T-cell (primary cell): Measurements from ENCODE around the gene SYAP1. TPM values are rescaled to one million over a fixed set of nuclear protein-coding genes. Genes with fewer than 3 reads are reported as not detected.

Source experiments
- ATAC-seq, 4 experiments: fragments of 200-7000 bp in 3 of 4; fragments of 150-1000 bp in 1 of 4; cut with Tn5 transposase; replicated peaks in 1 of 4; 1 replicate in 3 of 4; 2 replicates in 1 of 4; pipeline ENCODE4 v1.10.0; 2021; ENCODE audit warnings: moderate library complexity in 3 of 4, mild to moderate bottlenecking in 2 of 4, moderate number of reproducible peaks in 1 of 4
- CTCF ChIA-PET, 2 donors: fragments of 300-600 bp; sonication (Branson Sonifier 250); formaldehyde crosslinking; loops; one replicate each; lab custom pipeline; 2022; ENCODE audit warnings: antibody characterized with exemption in 2 of 2; lab: Charles Lee
- POLR2A ChIA-PET, 2 donors: fragments of 300-600 bp; sonication (Branson Sonifier 250); formaldehyde crosslinking; loops; one replicate each; lab custom pipeline; 2022; ENCODE audit warnings: antibody characterized with exemption in 2 of 2; lab: Charles Lee
- DNase-seq, 35 experiments: peaks; one replicate each; pipeline versions ENCODE4 v3.0.0 to v3.0.0-alpha.2; 2013 to 2023
- H3K27ac ChIP-seq: one replicate; pipeline ENCODE4 v1.5.1; 2013; ENCODE audit warnings: low read length
- H3K27me3 ChIP-seq, 2 experiments: replicated peaks in 1 of 2; 1 replicate in 1 of 2; 2 replicates in 1 of 2; pipeline versions ENCODE4 v1.6.1 to v1.7.0; 2013; ENCODE audit warnings: low read length in 1 of 2, mixed read lengths in 1 of 2; ENCODE audit not compliant: control insufficient read depth in 2 of 2, insufficient read depth in 2 of 2; ENCODE audit errors: extremely low read depth in 1 of 2
- H3K36me3 ChIP-seq, 2 donors: 1 replicate in 1 of 2; 2 replicates in 1 of 2; pipeline versions ENCODE4 v1.6.1 to v1.7.0; 2013; ENCODE audit warnings: low read length in 1 of 2; ENCODE audit not compliant: control insufficient read depth in 2 of 2, insufficient read depth in 1 of 2; ENCODE audit errors: extremely low read depth in 1 of 2
- H3K4me1 ChIP-seq, 2 experiments: 1 replicate in 1 of 2; 2 replicates in 1 of 2; pipeline versions ENCODE4 v1.6.1 to v1.7.0; 2013; ENCODE audit warnings: low read length in 2 of 2, mixed read lengths in 1 of 2; ENCODE audit not compliant: insufficient read depth in 2 of 2, control insufficient read depth in 1 of 2; ENCODE audit errors: extremely low read depth in 1 of 2
- H3K4me3 ChIP-seq, 2 donors: 1 replicate in 1 of 2; 2 replicates in 1 of 2; pipeline versions ENCODE4 v1.5.1 to v1.7.0; 2013; ENCODE audit warnings: mild to moderate bottlenecking in 2 of 2, low read length in 1 of 2, moderate library complexity in 1 of 2; ENCODE audit not compliant: control insufficient read depth in 1 of 2; ENCODE audit errors: extremely low read depth in 1 of 2
- H3K9me3 ChIP-seq: 2 replicates; pipeline ENCODE4 v1.7.0; 2013
- H3K27ac Mint-ChIP-seq, 2 donors: one replicate each; pipeline ENCODE4 v1.8.0; 2020 to 2021; ENCODE audit warnings: mild to moderate bottlenecking in 2 of 2, mixed read lengths in 2 of 2
- H3K27me3 Mint-ChIP-seq, 2 donors: one replicate each; pipeline ENCODE4 v1.8.0; 2021 to 2022; ENCODE audit warnings: mixed read lengths in 2 of 2
- H3K36me3 Mint-ChIP-seq: one replicate; pipeline ENCODE4 v1.8.0; 2021; ENCODE audit warnings: mixed read lengths
- H3K4me1 Mint-ChIP-seq, 3 donors: one replicate each; pipeline ENCODE4 v1.8.0; 2020 to 2022; ENCODE audit warnings: mixed read lengths in 3 of 3, mild to moderate bottlenecking in 1 of 3
- H3K4me3 Mint-ChIP-seq, 3 donors: one replicate each; pipeline ENCODE4 v1.8.0; 2020 to 2022; ENCODE audit warnings: mild to moderate bottlenecking in 3 of 3, mixed read lengths in 3 of 3, moderate library complexity in 3 of 3
- H3K9me3 Mint-ChIP-seq, 3 donors: one replicate each; pipeline ENCODE4 v1.8.0; 2020 to 2022; ENCODE audit warnings: mixed read lengths in 3 of 3
- WGBS: methylation state at CpG from one replicate; pipeline ENCODE4 v1.1.5; 2013; ENCODE audit warnings: missing lambda C conversion rate; ENCODE audit not compliant: insufficient coverage; 5-methylcytosine and 5-hydroxymethylcytosine counted together
- total RNA-seq, 35 experiments: library from RNA in 6 of 35; stranded (reverse) in 6 of 35; fragments of 120-200 nt in 1 of 35; gene quantifications; one replicate each; pipeline versions ENCODE4 v1.2.1 to v1.2.4 and lab custom pipeline; 2013 to 2026

SYAP1 gene
- total RNA-seq, 5 donors from 2014 or later (not counting 1 experiment from before 2014, with no cell fraction given) = 12.5 to 53.2 (median 19.3) TPM

- Mint-ChIP-seq H3K27ac (peak within 1 kb of the TSS; percentile 90), H3K27me3 (no peaks in the 10 kb centered on the region), H3K36me3 (no peaks in the 10 kb centered on the region), H3K9me3 (no peaks in the 10 kb centered on the region), H3K4me1 (peaks cover 21 to 34% (median 34%) of the 10 kb centered on the region in 3 donors), H3K4me3 (peak within 1 kb of the TSS; percentile 89 to 97 (median 96))
- Histone ChIP-seq H3K27ac (peak within 1 kb of the TSS; percentile 79), H3K9me3 (no peaks in the 10 kb centered on the region), H3K36me3 (peaks cover 0 to 3% of the 10 kb centered on the region in 2 donors), H3K27me3 (no peaks in the 10 kb centered on the region), H3K4me1 (peaks cover 5 to 10% of the 10 kb centered on the region in 2 experiments), H3K4me3 (peak within 1 kb of the TSS; percentile 65 to 77)
- CTCF ChIA-PET = no interaction called here
- WGBS = 0% methylated on average over 25 of the region's 59 CpGs
- DNase-seq (peak; percentile 86 to 98 (median 93)), ATAC-seq (peak; percentile 92 to 94 (median 93))
- POLR2A ChIA-PET = interaction anchor here in 1 of 2 donors (0.7 kb wide), 1 partner anchor 958 kb away, joined by 4 read pairs; no protein-coding TSS in a partner anchor
Observed at GRCh38 chrX:16786139-16786790, 66.9 kb downstream of the SYAP1 start, which contains the start of gene TXLNG. Gene TXLNG (plus strand): TSS chrX:16786466. CDS start chrX:16786488, 22 bp downstream.

GRCh38 chrX:16786791-16787735 is 67.7 kb downstream of the SYAP1 start:
- ATAC-seq = peak; percentile 22 to 36 (median 28)
- H3K27ac ChIP-seq = peak overlapping the region; percentile 79
- H3K27ac Mint-ChIP-seq = peak overlapping the region in 1 of 2 donors; percentile 52
- H3K4me1 Mint-ChIP-seq = peaks cover 22 to 37% (median 34%) of the 10 kb centered on the region in 3 donors
- CTCF ChIA-PET = interaction anchor here (0.6 to 0.7 kb wide), 2 partner anchors 1046 to 1544 kb away, joined by 3 to 5 read pairs; no protein-coding TSS in a partner anchor
- H3K4me3 ChIP-seq = peak overlapping the region; percentile 1 to 77
- H3K27me3 Mint-ChIP-seq = no peaks in the 10 kb centered on the region
- H3K36me3 ChIP-seq = peaks cover 0 to 3% of the 10 kb centered on the region in 2 donors
- H3K9me3 Mint-ChIP-seq = no peaks in the 10 kb centered on the region
- POLR2A ChIA-PET = interaction anchor here (0.5 to 0.8 kb wide), 2 partner anchors 17 to 80 kb away, joined by 3 to 6 read pairs; no protein-coding TSS in a partner anchor
- H3K36me3 Mint-ChIP-seq = no peaks in the 10 kb centered on the region
- peaks cover 5 to 10% of the 10 kb centered on the region in 2 experiments for H3K4me1 ChIP-seq
- H3K4me3 Mint-ChIP-seq = peak overlapping the region; percentile 89 to 97 (median 96)
- no peaks in the 10 kb centered on the region for H3K9me3 ChIP-seq
- 0% methylated on average over 23 of the region's 73 CpGs for WGBS
- peak; percentile 7 to 59 (median 31) for DNase-seq
- no peaks in the 10 kb centered on the region for H3K27me3 ChIP-seq

- no peaks in the 10 kb centered on the region for H3K9me3 Mint-ChIP-seq
- H3K27ac Mint-ChIP-seq = no peak overlapping the region
- no peak for ATAC-seq
- ChIA-PET POLR2A (interaction anchor here in 1 of 2 donors (0.6 kb wide), 1 partner anchor 11 kb away, joined by 7 read pairs; no protein-coding TSS in a partner anchor), CTCF (no interaction called here)
- no peak for DNase-seq
- H3K36me3 Mint-ChIP-seq = no peaks in the 10 kb centered on the region
- H3K4me1 Mint-ChIP-seq = peaks cover 24 to 40% (median 34%) of the 10 kb centered on the region in 3 donors
- no peaks in the 10 kb centered on the region for H3K27me3 ChIP-seq
- peaks cover 5 to 10% of the 10 kb centered on the region in 2 experiments for H3K4me1 ChIP-seq
- no peaks in the 10 kb centered on the region for H3K9me3 ChIP-seq
- H3K27ac ChIP-seq = no peak overlapping the region
- WGBS = no CpG with 5 or more reads among the region's 5 CpGs
- H3K36me3 ChIP-seq = peaks cover 0 to 3% of the 10 kb centered on the region in 2 donors
- H3K27me3 Mint-ChIP-seq = no peaks in the 10 kb centered on the region
- no peak overlapping the region for H3K4me3 ChIP-seq
- peak overlapping the region in 2 of 3 donors; percentile 81 to 96 for H3K4me3 Mint-ChIP-seq
Observed at GRCh38 chrX:16788477-16788876, 69.1 kb downstream of the SYAP1 start.

- CTCF ChIA-PET = no interaction called here
- Histone ChIP-seq H3K36me3 (peaks cover 0 to 14% of the 10 kb centered on the region in 2 donors), H3K9me3 (no peaks in the 10 kb centered on the region), H3K4me1 (no peaks in the 10 kb centered on the region), H3K27ac (no peak overlapping the region), H3K27me3 (no peaks in the 10 kb centered on the region), H3K4me3 (no peak overlapping the region)
- ATAC-seq (no peak), DNase-seq (no peak)
- Mint-ChIP-seq H3K4me1 (peaks cover 17 to 36% (median 20%) of the 10 kb centered on the region in 3 donors), H3K9me3 (no peaks in the 10 kb centered on the region), H3K27ac (no peak overlapping the region), H3K27me3 (no peaks in the 10 kb centered on the region), H3K36me3 (peaks cover 15% of the 10 kb centered on the region), H3K4me3 (no peak overlapping the region)
- POLR2A ChIA-PET = interaction anchor here in 1 of 2 donors (0.6 to 0.7 kb wide), 2 partner anchors 28 to 1000 kb away, joined by 3 to 4 read pairs; no protein-coding TSS in a partner anchor
- WGBS = no CpG with 5 or more reads among the region's 4 CpGs
Observed at GRCh38 chrX:16796298-16796697, 76.9 kb downstream of the SYAP1 start.

GRCh38 chrX:16797358-16797757 is 77.9 kb downstream of the SYAP1 start:
- Histone ChIP-seq H3K27ac (no peak overlapping the region), H3K4me1 (no peaks in the 10 kb centered on the region), H3K4me3 (no peak overlapping the region), H3K9me3 (no peaks in the 10 kb centered on the region), H3K36me3 (peaks cover 0 to 14% of the 10 kb centered on the region in 2 donors), H3K27me3 (no peaks in the 10 kb centered on the region)
- Mint-ChIP-seq H3K4me1 (peaks cover 17 to 34% (median 18%) of the 10 kb centered on the region in 3 donors), H3K27ac (no peak overlapping the region), H3K4me3 (no peak overlapping the region), H3K9me3 (no peaks in the 10 kb centered on the region), H3K27me3 (no peaks in the 10 kb centered on the region), H3K36me3 (peaks cover 15% of the 10 kb centered on the region)
- ATAC-seq (no peak), DNase-seq (no peak)
- POLR2A ChIA-PET = interaction anchor here in 1 of 2 donors (0.6 kb wide), 1 partner anchor 77 kb away, joined by 4 read pairs; no protein-coding TSS in a partner anchor
- WGBS = 100% methylated on average over 1 of the region's 5 CpGs
- CTCF ChIA-PET = no interaction called here
